Stimulated activated naive CD4-positive, alpha-beta T cell treated with Interleukin-2 at 50 U/mL for 16 hours (primary cell): ENCODE data around the gene OR6V1.
"Not testable (repeated sequence)": the region's sequence is repeated elsewhere in the genome, so short reads cannot be mapped to it uniquely, and the experiment has no call there.

Source experiments
- DNase-seq: peaks from one replicate; lab custom pipeline; 2025; lab: John Stamatoyannopoulos, UW

Gene OR6V1

DNA sequence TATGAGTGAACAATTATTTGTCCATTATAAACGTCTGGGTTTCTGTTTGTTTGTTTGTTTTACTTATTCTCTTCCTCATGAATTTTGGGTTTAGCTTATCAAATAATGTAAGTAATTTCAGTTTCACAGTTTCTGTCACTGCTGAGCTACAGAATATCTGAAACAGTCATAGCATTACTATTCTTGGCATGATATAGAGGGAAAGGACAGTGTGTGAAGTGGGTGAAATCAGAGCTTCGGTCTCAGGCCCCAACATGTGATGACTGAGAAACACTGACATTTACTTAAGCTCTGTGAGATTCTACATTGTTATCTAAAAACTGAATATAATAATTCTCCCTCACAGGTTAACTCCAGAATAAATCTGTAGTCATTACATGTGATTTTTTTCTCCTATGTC is 8.8 kb upstream of the OR6V1 start:
- DNase-seq = no peak

DNA sequence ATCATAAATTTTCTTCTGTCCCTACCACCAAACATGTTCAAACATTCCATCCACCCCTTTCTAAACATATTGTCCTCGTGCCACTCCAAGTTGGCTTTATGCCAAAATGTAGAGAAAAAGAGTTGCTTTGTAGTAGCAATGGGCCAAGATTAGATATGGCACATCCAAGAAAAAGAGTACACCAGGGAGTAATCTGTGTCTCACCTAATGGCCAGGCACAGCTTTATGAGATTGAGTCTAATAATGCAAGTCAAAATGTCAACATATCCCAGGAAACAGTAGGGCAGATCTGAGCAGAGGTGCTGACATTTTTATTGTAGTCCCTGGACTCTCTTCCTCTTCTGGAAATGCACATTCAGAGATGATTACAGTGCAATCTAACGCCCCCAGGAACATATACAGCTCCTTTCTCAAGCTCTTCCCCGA is 5.7 kb upstream of the OR6V1 start:
- DNase-seq = no peak

DNA sequence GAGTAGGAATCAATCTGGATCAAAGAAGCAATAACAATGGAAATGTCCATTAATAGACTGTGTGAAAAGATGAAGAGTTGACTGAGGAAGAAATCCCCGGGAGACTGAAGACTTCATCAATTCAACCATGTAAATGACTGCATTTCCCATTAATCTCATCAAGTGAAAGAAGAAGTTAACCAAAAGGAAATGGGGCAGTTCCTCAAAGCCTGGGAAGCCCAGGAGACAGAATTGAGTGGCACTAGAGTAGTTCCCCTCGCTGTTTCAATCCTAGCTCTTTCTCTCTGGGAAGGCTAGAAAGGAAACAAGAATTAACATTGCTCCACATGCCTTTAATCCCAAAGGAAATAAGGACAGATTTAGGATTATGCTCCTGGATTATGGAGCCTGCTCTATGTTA is 4.8 kb upstream of the OR6V1 start:
- DNase-seq = no peak

DNA sequence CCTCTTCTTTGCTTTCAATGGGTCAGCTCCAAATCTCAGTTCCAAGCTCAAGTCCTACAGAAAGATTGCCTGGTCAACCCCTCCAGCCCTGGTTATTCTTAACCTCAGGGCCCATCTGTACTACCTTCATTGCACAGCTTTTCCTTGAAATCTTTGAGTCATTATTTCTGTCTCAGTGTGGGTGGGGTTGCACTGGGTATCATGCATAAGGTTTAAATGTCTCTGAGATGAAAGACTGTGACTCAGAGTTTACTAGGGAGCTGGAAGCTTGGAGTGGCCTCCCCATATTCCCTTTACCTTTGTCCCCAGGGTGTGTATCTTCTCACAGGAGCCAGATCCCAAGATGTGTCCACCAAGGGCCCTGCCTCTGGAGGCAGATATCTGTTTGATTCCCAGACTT is 3.3 kb upstream of the OR6V1 start:
- no peak for DNase-seq

DNA sequence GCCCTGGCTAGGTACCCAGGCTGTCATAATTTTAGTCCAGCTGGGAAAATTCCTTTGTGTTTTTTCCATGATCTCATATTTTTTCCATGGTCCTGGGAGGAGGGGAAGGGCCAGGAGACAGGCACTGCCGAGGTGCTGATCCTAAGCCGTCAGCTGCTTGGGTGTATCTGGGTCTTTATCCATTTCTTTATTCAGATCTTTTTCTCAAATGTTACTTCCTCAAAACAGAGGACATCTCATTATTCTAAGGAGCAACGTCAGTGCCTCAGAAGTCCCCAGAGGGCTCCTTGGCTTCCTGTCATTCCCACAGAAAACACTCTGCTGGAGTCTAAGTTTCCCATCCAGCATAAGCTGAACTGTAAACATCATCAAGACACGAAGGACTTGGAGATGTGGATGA is 2.8 kb upstream of the OR6V1 start:
- no peak for DNase-seq

DNA sequence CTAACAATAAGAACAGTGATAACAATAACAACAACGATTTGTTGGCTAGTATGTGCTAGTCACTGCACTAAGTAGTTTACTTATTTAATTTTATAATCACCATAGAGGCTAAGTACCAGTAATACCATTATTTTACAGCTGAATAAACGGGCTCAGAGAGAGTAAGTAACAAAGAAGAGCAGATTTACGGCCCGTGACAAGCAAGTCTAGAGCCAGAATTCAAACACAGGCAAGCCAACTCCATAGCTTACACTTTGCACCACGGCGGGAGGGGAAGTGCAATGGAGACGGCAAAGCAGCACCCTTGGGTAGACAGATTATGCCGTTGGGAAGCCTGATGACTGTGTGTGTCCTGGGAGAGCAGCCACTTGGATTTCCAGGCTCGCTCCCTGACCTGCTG is 1.2 kb upstream of the OR6V1 start:
- no peak for DNase-seq

DNA sequence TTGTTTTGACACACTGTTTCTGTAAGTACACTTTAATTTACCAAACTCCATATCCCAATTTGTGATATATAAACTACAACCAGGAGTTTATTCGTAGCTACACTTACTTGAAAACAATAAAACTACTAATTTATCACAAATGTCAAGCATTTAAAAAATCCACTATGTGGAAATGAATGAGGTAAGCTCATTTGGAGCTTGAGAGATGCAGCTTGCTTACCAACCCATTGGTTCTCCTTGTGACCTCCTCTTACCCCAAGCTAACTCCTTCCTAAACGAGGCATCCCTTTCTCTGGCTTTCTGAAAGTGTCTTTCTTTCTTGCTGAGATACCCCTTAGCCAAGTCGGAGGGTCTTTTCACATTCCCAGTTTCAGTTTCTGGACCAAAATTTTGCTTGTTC is 2.5 kb downstream of the OR6V1 start:
- DNase-seq = no peak

DNA sequence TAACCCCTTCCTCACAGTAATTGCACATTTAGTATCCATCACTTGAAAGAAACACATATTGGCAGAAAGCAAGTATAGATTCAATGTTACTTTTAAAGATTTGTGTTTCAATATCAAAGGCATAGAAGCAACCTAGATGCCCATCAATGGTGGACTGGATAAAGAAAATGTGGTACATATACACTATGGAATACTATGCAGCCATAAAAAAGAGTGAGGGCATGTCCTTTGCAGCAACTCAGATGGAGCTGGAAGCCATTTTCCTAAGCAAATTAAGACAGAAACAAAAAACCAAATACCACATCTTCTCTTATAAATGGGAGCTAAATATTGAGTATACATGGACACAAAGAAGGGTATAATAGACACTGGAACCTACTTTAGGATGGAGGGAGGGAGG is 3.6 kb downstream of the OR6V1 start:
- no peak for DNase-seq

DNA sequence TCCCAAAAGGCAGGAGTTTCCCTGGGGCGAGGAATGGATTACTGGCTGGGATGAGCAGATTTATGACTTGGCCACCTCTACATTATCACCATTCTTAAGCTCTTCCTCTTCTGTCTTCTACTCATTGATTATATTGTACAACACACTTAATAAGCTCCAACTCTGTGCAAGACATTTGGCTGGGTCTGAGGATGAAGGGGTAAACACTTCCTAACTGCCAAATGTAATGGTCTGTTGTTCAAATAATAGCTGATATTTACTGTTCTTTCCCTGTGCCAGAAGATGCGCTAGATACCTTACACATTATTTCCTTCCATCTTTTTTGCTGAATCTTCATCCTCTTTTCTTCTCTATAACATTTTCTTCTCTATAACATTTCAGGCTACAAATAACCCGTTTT is 11.6 kb downstream of the OR6V1 start:
- no peak for DNase-seq

DNA sequence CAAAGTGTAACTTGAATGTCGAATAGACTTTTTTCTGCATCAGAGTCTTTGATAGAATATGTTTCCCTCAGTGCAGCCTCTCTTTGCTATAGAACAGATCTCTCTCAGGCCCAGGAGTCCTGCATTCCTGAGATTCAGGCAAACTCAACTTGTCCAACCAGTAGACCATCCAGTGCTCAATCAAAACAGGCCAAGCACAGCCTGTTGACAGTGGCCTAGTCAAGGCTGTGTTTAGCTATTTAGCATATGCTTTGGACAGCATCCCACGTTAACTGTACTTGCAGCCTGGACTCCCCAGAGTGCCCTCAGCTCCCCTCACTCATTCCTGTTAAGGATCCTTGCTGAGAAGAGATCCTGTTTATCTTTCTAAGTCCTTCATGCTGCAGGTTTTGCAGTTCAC is 16.3 kb downstream of the OR6V1 start:
- no peak for DNase-seq

DNA sequence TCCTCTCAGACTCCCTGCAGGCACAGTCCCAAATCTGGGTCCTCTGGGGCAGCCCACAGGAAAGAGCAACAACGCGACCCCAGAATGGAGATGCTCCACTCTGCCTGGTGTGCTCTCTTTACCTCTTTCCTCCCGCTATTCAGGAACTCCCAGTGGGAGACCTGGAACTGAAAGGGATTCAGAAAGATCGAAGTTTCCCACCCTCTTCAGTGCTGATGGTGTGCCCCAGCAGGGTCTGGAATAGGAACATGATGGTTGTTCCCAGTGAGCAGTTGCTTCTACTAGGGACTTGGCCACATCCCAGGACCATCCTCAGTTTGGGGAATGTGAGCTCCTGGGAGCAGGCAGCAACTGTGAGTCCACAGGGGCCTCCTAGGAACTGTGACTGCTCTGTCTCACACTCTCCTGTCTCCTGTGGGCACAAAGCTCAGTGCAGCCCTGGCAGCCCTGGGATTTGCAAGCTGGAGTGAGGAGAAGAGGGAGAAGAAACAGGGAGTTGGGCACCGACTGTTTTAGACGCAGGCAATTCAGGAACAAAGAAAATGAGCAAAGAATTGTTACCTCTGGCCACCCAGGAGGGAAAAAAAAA is 17.9 kb downstream of the OR6V1 start:
- no peak for DNase-seq

DNA sequence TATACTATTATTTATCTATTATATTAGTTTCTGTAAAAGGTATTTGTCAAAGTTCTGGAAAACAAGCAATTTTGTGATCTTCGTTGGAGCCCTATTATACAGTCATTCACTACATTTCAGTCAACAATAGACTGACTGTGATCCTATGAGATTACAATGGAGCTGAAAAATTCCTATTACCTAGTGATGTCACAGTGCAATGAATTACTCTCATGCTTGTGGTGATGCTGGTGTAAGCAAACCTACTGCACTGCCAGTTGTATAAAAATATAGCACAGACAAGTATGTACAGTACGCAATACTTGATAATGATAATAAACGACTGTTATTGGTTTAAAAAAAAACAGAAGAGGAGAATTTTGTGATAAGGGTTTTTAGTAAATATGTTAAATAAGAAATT is 21.4 kb downstream of the OR6V1 start:
- no peak for DNase-seq

DNA sequence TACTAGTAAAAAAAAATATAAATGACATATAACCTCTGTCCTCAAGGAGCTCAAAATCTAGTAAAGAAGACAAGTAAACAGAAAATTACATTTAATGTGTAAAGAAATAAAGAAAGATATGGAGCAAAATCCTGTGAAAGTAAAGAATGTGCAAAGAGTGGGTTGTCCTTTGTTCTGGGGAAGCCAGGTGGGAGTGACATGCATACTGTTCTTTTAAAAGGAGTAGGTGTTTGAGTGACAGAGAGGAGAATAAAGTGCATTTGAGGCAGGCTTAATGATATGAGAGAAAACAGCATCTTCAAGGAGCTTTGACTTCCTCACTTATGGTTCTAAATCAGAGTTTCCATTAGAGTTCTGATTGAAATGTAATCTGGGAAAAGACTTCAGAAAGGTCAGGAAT is 22.0 kb downstream of the OR6V1 start:
- no peak for DNase-seq

DNA sequence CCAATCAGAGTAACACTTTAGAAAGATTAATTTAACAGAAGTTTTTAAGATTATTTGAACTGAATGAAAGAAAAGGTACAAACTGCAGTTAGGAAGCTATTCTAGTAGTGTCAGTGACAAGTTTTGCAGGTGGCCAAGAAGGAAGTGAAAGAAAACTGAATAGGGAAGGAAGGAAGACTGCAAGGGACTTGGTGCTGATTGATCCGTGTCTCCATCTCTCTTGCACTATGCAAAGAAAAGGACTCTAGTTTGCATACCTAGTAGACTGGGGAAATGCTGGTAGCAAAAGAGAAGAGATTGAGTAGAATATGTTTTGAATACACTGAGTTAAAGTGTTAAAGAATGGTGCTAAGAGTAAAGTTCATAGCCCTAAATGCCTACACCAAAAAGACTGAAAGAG is 33.0 kb downstream of the OR6V1 start:
- DNase-seq = no peak

DNA sequence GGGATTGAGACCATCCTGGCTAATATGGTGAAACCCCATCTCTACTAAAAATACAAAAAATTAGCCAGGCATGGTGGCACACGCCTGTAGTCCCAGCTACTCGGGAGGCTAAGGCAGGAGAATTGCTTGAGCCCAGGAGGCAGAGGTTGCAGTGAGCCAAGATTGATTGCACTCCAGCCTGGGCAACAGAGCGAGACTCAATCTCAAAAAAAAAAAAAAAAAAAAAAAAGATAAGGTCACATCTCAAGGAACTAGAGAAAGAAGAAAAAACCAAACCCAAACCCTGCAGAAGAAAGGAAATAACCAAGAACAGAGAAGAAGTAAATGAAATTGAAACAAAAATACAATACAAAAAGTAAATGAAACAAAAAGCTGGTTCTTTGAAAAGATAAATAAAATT is 33.5 kb downstream of the OR6V1 start:
- not testable (repeated sequence) for DNase-seq

DNA sequence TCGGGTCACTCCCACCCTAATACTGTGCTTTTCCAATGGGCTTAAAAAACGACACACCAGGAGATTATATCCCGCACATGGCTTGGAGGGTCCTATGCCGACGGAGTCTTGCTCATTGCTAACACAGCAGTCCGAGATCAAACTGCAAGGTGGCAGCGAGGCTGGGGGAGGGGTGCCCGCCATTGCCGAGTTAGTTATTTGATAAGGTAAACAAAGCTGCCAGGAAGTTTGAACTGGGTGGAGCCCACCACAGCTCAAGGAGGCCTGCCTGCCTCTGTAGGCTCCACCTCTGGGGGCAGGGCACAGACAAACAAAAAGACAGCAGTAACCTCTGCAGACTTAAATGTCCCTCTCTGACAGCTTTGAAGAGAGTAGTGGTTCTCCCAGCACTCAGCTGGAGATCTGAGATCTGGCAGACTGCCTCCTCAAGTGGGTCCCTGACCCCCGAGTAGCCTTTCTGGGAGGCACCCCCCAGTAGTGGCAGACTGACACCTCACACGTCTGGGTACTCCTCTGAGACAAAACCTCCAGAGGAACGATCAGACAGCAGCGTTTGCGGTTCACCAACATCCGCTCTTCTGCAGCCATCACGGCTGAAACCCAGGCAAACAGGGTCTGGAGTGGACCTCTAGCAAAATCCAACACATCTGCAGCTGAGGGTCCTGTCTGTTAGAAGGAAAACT is 36.5 kb downstream of the OR6V1 start:
- not testable (repeated sequence) for DNase-seq

DNA sequence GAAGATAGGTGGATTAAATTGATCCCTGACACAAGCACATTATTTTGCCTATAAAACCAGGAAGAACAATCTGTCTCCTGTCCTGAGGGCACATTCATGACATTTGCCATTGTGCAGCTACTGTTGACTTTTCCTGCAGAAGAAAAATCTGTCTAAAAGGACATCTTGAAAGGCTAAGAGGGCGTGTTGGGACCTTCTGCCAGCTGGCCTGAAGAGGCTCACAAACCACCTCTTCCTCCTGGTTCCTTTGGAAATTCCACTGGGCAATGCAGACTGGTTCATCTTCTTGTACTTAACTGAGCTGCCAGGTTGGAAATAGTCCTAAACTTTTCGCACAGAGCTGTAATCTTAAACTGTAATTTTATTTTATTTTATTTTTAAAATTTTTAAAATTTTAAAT is 44.0 kb downstream of the OR6V1 start:
- DNase-seq = no peak

DNA sequence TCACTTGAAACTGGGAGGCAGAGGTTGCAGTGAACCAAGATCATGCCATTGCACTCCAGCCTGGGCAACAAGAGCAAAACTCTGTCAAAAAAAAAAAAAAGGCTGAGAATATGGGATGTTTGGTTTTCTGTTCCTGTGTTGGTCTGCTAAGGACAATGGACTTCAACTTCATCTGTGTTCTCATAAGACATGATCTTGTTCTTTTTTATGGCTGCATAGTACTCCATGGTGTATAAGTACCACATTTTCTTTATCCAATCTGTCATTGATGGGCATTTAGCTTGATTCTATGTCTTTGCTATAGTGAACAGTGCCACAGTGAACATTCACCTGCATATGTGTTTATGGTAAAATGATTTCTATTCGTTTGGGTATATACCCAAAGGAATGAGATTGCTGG is 47.4 kb downstream of the OR6V1 start:
- not testable (repeated sequence) for DNase-seq
